GM19238 (cell line): Measurements from ENCODE around the gene SERPINI1.
"Not testable (repeated sequence)": the region's sequence is repeated elsewhere in the genome, so short reads cannot be mapped to it uniquely, and the experiment has no call there.

Source experiments
- DNase-seq: peaks from one replicate; pipeline ENCODE4 v3.0.0; 2011; ENCODE audit warnings: low spot score; ENCODE audit not compliant: insufficient read length

Gene SERPINI1

DNA sequence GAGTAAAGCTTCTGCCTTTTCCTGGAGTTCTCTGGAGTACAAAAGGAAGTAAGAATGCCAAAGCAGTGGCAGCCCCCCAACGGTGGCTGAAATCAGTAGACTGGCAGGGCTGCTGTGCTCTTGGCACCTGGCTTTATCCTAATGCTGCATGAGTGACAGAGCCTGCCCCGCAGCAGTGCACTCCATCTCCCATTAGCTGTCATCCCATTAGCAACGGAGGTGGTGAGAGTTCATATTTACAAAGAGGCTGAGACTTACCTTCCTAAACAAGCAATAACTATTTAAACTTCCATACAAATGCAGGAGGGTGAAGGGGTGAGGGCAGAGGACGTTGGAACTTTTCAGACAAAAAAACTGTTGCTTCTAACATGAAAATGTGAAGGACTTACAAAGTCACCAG is 51.9 kb downstream of the SERPINI1 start:
- no peak for DNase-seq

GRCh38 chr3:167798443-167798842 is 62.9 kb downstream of the SERPINI1 start:
- no peak for DNase-seq

DNA sequence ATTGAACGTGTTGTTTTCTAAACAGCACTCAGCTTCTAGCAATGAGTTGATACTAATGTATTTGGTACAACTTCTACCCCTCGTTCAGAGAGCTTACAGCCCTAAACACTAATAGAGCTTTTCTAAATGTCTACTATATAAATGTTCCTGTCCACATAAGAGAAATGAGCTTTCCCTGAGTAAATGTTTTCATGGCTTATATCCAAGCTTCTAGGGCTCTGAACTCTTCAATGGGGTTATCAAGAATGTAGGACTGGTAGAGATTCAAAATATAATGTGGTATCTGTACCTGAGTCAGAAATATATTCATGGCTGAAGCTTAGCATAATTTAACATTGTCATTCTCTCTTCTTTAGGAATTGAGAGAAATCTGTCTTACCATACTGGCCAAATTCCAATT is 73.4 kb downstream of the SERPINI1 start:
- no peak for DNase-seq

DNA sequence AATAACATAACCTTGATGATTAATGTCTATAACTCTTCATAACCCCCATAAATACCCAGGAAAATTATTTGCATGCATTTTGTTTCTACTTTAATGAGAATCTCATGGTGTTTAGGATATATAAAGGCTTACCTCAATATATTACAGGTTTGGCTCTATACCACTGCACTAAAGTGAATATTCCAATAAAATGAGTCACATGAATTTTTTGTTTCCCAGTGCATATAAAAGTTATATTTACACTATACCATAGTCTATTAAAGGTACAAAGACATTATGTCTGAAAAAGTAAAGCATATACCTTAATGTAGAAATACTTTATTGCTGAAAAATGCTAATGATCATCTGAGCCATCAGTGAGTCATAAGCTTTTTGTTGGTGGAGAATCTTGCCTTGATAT is 74.7 kb downstream of the SERPINI1 start:
- no peak for DNase-seq

GRCh38 chr3:167811031-167811430 is 75.5 kb downstream of the SERPINI1 start:
- no peak for DNase-seq

DNA sequence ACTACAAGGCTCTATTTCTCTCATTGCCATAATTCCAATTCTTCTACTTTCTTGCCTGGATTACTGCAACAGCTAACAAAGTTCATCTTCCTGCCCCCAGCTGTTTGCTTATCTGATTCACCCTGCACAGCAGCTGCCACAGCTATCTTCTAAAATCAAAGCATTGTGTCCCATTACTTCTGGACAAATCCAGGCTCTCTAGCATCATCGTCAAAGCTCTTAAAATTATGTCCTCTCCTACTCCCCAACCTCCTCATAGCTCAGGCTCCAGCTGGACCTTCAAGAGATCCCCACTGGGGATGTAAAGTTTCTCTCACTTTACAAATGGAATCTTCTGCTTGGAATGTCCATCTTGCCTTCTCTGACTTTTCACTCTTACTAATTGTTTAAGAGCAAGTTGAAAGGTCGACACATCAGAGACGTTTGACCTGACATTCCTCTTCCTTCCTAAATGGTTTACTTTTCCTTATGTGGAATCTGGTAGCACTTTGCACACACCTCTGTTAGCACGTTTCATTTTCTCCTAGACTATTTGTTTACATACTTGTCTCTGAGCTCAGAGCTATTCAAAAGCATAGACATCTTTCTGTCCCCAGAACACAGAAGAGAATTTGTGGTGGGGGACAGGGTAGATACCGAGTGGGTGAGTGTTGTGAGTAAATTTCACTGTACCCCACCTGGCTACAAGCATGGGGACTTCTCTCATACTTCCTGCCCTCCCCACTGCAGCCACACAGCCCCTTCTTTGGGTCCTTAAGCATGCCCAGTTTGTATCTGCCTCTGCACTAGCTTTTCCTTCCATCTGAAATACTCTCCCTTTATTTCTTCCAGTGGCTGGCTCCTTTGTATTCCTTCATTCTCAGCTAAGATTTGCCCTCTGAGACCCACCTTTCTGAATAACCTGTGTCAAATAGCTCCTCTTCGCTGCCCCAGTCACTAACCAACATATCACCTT is 77.9 kb downstream of the SERPINI1 start:
- DNase-seq: no peak

DNA sequence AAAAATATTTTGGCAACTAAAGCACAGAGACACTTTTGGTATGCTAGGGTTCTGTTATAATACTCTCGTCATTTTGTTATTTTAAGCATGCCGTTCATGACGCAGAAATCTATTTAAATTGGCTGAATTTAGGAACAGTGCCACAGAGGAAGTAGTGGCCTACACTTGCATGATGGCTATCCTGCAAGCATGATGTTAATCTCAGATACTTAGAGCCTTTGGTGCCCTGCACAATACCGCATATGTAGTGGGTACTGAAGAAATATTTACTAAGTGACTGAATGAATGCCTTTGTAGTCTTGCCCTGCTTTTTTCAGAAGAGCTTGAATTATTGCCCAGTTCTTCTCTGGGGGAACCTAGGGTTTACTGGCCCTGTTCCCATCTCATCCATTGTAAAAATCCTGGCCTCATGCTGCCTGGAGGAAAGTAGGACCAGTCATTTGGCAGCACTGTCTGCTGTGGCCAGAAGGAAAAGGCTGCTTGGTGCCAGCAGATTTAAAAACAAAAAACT is 79.0 kb downstream of the SERPINI1 start:
- DNase-seq: no peak

DNA sequence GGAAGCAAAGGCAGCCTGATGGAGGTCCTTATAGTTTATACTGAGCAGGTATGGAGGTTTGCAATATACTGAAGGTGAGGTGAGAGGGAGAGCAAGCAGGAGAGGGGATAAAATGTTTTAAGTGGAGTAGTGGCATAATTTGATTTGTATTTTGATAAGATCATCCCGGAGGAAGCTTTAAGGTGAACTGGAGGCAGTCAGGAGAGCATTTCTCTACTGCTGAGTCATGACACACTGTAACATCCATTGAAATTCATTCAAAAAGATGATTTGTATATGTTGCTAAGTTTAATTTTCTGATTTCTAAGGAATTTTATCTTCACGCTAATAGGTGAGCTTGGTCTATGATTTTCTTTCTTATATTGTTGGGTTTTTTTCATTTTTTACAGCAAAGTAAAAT is 81.4 kb downstream of the SERPINI1 start:
- no peak for DNase-seq

DNA sequence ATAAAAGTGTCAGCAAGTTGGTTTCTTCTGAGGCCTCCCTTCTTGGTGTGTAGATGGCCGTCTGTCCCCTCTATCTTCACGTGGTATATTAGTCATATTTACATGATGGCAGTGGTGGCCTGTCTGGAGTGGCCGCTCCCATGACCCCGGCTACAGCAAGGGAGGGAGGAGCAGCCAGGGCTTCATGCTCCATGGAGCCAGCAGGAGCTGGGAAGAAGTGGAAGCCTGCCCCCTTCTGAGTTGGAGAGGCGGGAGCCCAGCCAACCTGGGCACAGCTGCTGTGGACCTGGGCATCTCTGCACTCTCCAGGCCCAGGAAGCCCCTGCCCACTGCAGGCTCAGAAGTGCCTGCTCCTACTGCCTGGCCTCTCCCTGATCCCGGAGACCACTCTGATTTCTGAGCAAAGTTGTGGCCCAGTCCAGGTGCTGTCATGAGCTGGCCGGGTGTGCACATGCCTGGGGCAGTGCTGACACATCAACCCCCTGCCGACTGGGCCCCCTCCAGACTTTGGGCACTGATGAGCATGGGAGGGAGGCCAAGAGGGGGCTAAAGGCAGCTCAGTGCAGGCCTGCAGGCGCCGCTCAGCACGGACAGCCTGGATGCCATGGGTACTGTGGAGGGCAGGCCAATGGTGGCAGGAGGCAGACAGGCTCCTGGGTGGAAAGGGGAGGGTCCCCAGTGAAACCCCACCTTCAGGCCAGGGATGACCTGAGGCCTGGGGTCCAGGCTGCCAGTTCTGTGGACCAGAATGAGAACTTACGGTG is 84.8 kb downstream of the SERPINI1 start:
- no peak for DNase-seq

DNA sequence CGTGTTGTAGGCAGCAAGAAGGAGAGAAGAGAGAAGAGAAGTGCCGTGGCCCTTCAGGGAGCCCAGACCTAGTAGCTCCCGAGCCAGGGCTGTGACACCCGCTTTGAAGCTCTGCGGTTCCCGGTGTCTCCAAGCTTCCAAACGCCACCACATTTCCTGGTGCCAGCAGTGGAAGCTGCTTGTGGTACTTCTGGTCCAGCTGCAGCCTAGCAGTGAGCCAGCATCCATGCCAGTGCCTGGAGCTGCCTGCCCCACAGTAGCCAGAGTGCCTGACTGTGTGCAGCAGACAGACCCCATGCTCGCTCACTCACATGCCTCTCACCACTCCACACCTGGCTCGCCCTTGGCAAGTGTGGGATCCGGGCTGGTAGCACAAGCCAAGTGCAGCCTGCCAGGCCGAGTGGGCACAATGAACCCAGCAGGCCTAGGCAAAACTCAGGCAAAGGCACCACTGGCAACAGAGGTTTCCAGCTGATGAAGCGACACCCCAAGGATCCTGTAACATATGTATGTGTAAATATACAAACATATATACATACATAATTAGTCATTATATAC is 85.8 kb downstream of the SERPINI1 start:
- no peak for DNase-seq

- DNase-seq: no peak
These were observed 88.2 kb downstream of the SERPINI1 start for GRCh38 chr3:167823738-167824137.

GRCh38 chr3:167827588-167827987 is 92.1 kb downstream of the SERPINI1 start:
- not testable (repeated sequence) for DNase-seq

GRCh38 chr3:167829071-167829470 is 93.5 kb downstream of the SERPINI1 start:
- DNase-seq: no peak

DNA sequence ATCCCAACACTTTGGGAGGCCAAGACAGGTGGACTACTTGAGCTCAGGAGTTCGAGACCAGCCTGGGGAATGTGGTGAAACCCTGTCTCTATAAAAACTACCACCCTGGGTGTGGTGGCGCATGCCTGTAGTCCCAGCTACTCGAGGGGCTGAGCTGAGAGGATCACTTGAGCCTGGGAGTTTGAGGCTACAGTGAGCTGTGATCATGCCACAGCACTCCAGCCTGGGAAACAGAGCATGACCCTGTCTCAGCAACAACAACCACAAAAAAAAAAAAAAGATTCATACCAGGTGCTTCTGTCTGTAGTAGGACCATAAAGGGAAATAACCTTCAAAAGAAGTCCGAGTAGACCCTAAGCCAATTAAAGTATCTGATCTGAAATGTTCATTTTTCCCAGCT is 94.5 kb downstream of the SERPINI1 start:
- no peak for DNase-seq

DNA sequence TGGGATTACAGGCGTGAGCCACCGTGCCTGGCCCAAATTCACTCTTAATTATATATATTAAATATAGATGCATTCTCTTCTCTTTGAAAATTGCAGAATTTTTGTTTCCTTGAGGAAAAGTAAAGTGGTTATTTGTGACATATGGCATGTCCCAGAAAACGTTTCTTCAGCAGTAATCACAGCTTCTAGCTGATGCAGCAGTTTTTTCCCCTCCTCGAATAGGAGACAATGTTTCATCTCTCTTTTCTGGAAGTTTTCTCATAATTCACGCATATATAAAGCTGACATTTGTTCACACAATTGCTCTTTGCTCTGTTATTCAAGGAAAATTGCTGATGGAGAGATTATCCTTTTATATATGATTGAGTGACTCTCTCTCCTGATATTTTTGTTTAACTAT is 99.8 kb downstream of the SERPINI1 start:
- no peak for DNase-seq

DNA sequence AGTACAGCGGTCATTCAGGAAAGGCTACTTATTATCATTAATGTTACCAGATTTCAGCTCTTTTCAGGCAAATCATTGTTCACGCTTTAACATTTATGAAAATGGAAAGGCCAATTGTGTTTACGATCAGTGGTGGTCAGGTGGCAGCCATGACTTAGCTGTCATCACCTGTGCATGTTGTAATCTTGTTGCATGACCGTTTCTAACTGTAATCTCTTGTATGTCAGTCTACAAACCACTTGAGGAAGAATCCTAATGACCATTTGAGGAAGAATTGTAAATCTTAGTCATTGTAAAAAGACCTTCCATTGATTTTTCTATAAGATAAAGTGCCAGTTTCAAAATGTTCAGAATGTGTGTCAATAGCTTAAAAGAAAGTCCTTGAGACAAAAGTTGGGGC is 100.4 kb downstream of the SERPINI1 start:
- DNase-seq: no peak

- DNase-seq: no peak
These were observed 101.9 kb downstream of the SERPINI1 start for GRCh38 chr3:167837466-167837865.

GRCh38 chr3:167839460-167840134 is 104.1 kb downstream of the SERPINI1 start:
- no peak for DNase-seq

DNA sequence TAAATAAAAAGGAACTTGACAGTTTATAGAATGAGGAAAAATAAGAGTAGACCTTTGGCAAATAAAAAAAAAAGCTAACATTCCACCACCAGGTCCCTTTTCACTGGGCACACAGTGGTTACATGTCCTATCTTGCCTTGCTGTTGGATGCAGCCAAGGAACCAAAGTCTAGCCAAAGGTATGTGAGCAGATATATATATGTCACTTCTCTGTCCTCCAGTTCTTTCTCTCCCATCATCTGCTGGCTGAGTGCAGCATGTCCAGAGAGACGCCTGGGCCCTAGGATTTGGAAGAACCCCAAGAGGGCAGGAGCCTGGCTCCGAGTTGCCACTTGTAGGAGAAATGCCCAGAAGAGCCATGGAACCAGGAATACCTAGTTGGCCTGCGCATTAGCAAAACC is 104.7 kb downstream of the SERPINI1 start:
- DNase-seq: no peak

GRCh38 chr3:167843481-167843880 is 108.0 kb downstream of the SERPINI1 start:
- no peak for DNase-seq

- DNase-seq: no peak
These were observed 108.4 kb downstream of the SERPINI1 start for GRCh38 chr3:167843886-167844285.
